Measurements from ENCODE around the gene HCN2.
A peak's percentile ranks its signal among the peaks of the same experiment; 100 is the strongest.
"Not testable (repeated sequence)": the region's sequence is repeated elsewhere in the genome, so short reads cannot be mapped to it uniquely, and the experiment has no call there.

HCN2 gene

DNA sequence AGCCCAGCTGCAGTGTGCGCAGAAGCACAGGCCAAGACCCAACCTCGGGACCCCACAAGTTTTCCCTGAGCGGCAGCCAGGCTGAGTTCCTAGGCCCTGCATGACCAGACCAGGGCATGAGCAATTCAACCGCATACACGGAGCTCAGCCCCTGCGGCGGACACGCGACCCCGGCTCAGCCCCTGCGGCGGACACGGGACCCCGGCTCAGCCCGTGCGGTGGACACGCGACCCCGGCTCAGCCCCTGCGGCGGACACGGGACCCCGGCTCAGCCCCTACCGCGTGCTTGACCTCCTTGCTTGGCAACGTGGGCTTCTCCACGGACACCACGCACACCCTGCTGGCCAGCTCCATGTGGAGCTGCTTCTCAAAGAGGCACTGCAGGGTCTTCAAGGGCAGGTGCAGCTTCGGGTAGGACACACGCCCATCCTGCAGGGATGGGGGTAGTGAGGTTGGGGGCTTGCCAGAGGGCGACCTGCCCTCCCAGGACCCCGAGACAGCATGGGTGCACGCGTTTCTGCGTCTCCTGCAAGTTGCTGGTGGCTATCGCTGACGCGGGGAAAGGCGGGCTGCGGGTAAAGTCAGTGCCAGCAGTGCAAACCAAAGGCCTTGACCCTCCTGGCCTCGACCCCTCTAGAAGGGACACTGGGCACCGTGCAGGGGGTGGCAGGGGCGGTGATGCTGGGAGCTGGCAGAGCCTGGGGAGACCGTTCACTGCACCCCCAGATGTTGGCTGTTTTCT, 33.7 kb downstream of the HCN2 start:
- H3K4me3 ChIP-seq (ENCODE audit: low read length in 2 of 2), result no peak overlapping the region
- H3K4me1 ChIP-seq (ENCODE audit: control insufficient read depth, insufficient read depth, low read length), result no peaks in the 10 kb centered on the region
- H3K9me3 ChIP-seq (ENCODE audit: control insufficient read depth in 2 of 2, low read length in 2 of 2), result no peaks in the 10 kb centered on the region
- no peaks in the 10 kb centered on the region for H3K27me3 ChIP-seq (ENCODE audit: control insufficient read depth in 1 of 2, insufficient read depth in 2 of 2, low read length in 2 of 2)
- no peak overlapping the region for H3K9ac ChIP-seq (ENCODE audit: low read length in 2 of 2)
- peaks cover 12 to 24% of the 10 kb centered on the region in 2 donors for H3K36me3 ChIP-seq (ENCODE audit: control insufficient read depth in 2 of 2, insufficient read depth in 2 of 2, low read length in 2 of 2)
- H3K27ac ChIP-seq (ENCODE audit: low read length), result no peak overlapping the region

DNA sequence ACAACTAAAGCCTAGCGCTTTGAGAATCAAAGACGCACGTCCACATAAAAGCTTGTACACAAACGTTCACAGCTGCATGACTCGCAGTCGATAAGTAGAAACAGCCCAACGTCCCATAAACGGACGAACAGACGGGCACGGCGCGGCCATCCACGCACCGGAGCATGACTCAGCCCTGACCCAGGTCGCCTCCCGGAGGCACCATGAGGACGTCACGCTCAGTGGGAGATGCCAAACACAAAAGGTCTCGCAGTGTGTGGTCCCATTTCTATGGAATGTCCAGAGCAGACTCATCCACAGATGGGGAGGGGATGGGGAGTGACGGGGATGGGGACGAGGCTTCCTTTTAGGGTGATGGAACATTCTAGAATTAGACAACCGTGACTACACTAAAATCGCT, 34.3 kb downstream of the HCN2 start:
- Histone ChIP-seq H3K27ac (ENCODE audit: low read length) (no peak overlapping the region), H3K4me1 (ENCODE audit: control insufficient read depth, insufficient read depth, low read length) (no peaks in the 10 kb centered on the region)

DNA sequence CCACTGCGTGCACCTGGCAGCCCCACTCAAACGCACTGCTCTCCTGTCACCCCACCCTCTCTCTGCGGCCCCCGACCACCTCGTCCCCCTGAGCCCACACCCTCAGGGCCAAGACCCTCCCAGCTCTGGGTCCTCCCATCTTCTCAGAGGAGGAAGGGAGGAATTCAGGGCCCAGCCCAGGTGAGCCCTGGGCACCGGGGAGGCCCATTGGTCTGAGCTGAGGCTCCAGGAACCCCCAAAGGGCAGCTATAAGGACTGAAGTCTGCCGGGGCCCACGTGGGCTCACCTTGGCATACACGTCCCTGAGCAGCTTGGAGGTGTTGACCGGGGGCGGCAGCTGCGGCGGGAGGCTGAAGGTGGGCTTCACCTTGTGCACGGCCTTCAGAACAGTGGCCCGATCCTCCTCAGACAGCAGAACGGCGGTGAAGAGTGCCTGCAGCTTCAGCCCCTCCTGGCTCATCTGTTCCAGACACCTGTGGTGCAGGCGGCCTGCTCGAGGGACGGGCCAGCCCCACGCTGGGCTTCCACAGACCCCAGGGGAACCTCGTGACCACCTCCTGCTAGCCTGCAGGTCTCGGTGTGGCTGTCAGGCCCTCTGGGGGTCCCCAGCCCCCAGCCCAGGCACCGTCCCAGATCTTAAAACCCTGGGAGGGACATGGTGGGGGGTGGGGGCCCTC, 34.9 kb downstream of the HCN2 start:
- Histone ChIP-seq H3K9me3 (ENCODE audit: control insufficient read depth in 2 of 2, low read length in 2 of 2) (no peaks in the 10 kb centered on the region), H3K9ac (ENCODE audit: low read length in 2 of 2) (no peak overlapping the region), H3K36me3 (ENCODE audit: control insufficient read depth in 2 of 2, insufficient read depth in 2 of 2, low read length in 2 of 2) (peaks cover 16% of the 10 kb centered on the region in 2 donors), H3K27me3 (ENCODE audit: control insufficient read depth in 1 of 2, insufficient read depth in 2 of 2, low read length in 2 of 2) (no peaks in the 10 kb centered on the region), H3K27ac (ENCODE audit: low read length) (no peak overlapping the region), H3K4me1 (ENCODE audit: control insufficient read depth, insufficient read depth, low read length) (no peaks in the 10 kb centered on the region), H3K4me3 (ENCODE audit: low read length in 2 of 2) (no peak overlapping the region)

More for the DNA sequence above, 34.3 kb downstream of the HCN2 start:
- no peak overlapping the region for H3K9ac ChIP-seq (ENCODE audit: low read length in 2 of 2)
- peaks cover 15 to 19% of the 10 kb centered on the region in 2 donors for H3K36me3 ChIP-seq (ENCODE audit: control insufficient read depth in 2 of 2, insufficient read depth in 2 of 2, low read length in 2 of 2)
- H3K9me3 ChIP-seq (ENCODE audit: control insufficient read depth in 2 of 2, low read length in 2 of 2), result no peaks in the 10 kb centered on the region
- H3K27me3 ChIP-seq (ENCODE audit: control insufficient read depth in 1 of 2, insufficient read depth in 2 of 2, low read length in 2 of 2), result no peaks in the 10 kb centered on the region
- no peak overlapping the region for H3K4me3 ChIP-seq (ENCODE audit: low read length in 2 of 2)

DNA sequence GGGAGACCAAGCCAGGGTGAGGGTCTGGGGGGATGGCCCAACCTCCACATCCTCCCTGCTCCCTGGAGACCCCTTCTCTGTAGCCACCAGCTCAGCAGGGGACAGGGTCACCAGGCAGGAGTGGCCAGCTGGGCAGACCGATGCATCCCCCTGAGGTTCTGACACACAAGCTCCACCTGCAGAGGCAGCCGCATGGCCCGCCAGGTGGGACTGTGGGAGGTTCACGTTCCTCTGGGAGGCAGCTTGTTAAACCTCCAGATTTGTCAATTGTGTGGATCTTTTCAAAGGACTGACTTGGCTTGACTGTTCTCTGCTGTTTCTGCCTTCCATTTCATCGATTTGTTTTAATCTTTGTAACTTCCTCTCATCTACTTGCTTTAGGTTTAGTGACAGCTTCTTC, 35.6 kb downstream of the HCN2 start:
- Histone ChIP-seq H3K4me3 (ENCODE audit: low read length in 2 of 2) (no peak overlapping the region), H3K27ac (ENCODE audit: low read length) (no peak overlapping the region), H3K36me3 (ENCODE audit: control insufficient read depth in 2 of 2, insufficient read depth in 2 of 2, low read length in 2 of 2) (peaks cover 13 to 16% of the 10 kb centered on the region in 2 donors), H3K4me1 (ENCODE audit: control insufficient read depth, insufficient read depth, low read length) (no peaks in the 10 kb centered on the region), H3K9ac (ENCODE audit: low read length in 2 of 2) (no peak overlapping the region), H3K27me3 (ENCODE audit: control insufficient read depth in 1 of 2, insufficient read depth in 2 of 2, low read length in 2 of 2) (no peaks in the 10 kb centered on the region), H3K9me3 (ENCODE audit: control insufficient read depth in 2 of 2, low read length in 2 of 2) (no peaks in the 10 kb centered on the region)

DNA sequence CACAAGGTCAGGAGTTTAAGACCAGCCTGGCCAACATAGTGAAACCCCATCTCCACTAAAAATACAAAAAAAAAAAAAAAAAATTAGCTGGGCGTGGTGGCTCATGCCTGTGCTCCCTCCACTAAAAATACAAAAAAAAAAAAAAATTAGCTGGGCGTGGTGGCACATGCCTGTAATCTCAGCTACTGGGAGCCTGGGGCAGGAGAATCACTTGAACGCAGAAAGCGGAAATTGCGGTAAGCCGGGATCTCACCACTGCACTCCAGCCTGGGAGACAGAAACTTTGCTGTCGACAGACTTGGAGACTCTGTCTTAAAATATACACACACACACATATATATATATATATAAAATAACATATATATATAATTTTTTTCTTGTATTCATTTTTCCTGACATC, 36.9 kb downstream of the HCN2 start:
- not testable (repeated sequence) for H3K27me3 ChIP-seq (ENCODE audit: control insufficient read depth in 1 of 2, insufficient read depth in 2 of 2, low read length in 2 of 2); H3K4me1 ChIP-seq (ENCODE audit: control insufficient read depth, insufficient read depth, low read length); H3K9me3 ChIP-seq (ENCODE audit: control insufficient read depth in 2 of 2, low read length in 2 of 2); H3K4me3 ChIP-seq (ENCODE audit: low read length in 2 of 2); H3K27ac ChIP-seq (ENCODE audit: low read length); H3K9ac ChIP-seq (ENCODE audit: low read length in 2 of 2)
- peaks cover 13 to 16% of the 10 kb centered on the region in 2 donors for H3K36me3 ChIP-seq (ENCODE audit: control insufficient read depth in 2 of 2, insufficient read depth in 2 of 2, low read length in 2 of 2)

DNA sequence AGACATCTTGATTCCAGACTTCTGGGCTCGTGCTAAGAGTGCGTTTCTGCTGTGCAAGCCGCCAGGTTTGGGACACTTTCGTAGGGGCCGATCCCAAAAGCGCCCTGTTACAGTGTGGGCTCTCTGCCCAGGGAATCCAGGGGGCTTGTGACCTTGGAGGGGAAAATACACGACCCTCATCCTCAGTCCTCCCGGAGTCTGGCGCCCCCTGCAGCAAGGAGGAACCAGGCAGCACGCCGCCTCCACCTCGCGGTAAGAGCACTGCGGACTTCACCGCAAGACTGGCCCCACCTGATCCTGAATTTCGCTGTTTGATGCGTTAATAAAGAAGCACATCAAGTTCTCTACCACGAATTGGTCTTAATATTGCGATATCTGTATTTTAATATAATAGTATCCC, 38.5 kb downstream of the HCN2 start:
- Histone ChIP-seq H3K4me3 (ENCODE audit: low read length in 2 of 2) (no peak overlapping the region), H3K9me3 (ENCODE audit: control insufficient read depth in 2 of 2, low read length in 2 of 2) (no peaks in the 10 kb centered on the region), H3K36me3 (ENCODE audit: control insufficient read depth in 2 of 2, insufficient read depth in 2 of 2, low read length in 2 of 2) (peaks cover 8 to 16% of the 10 kb centered on the region in 2 donors), H3K27me3 (ENCODE audit: control insufficient read depth in 1 of 2, insufficient read depth in 2 of 2, low read length in 2 of 2) (no peaks in the 10 kb centered on the region), H3K4me1 (ENCODE audit: control insufficient read depth, insufficient read depth, low read length) (peaks cover 14% of the 10 kb centered on the region), H3K27ac (ENCODE audit: low read length) (no peak overlapping the region), H3K9ac (ENCODE audit: low read length in 2 of 2) (no peak overlapping the region)

DNA sequence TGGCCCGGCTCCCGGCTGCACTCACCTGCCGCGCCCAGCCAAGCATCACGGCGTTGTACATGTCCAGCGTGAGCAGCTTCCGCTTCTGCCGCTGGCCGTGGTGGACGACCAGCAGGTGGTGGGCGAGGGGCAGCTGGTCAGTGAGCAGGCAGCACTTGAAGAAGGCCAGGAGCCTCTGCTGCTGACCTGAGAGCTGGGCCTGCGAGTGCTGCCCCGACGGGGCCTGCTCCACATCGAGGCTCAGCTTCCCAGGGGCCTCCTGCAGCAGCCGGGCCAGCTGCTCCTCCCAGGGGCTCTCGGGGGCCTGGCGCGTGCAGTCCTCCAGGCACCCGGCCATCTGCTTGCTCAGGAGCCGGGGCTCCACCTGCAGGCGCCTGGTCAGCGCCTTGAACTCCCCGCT, 39.8 kb downstream of the HCN2 start:
- H3K9ac ChIP-seq (ENCODE audit: low read length in 2 of 2); H3K9me3 ChIP-seq (ENCODE audit: control insufficient read depth in 2 of 2, low read length in 2 of 2); H3K27me3 ChIP-seq (ENCODE audit: control insufficient read depth in 1 of 2, insufficient read depth in 2 of 2, low read length in 2 of 2); H3K27ac ChIP-seq (ENCODE audit: low read length); H3K4me3 ChIP-seq (ENCODE audit: low read length in 2 of 2): not testable (repeated sequence)
- peaks cover 25% of the 10 kb centered on the region for H3K4me1 ChIP-seq (ENCODE audit: control insufficient read depth, insufficient read depth, low read length)
- H3K36me3 ChIP-seq (ENCODE audit: control insufficient read depth in 2 of 2, insufficient read depth in 2 of 2, low read length in 2 of 2), result peaks cover 5 to 16% of the 10 kb centered on the region in 2 donors

DNA sequence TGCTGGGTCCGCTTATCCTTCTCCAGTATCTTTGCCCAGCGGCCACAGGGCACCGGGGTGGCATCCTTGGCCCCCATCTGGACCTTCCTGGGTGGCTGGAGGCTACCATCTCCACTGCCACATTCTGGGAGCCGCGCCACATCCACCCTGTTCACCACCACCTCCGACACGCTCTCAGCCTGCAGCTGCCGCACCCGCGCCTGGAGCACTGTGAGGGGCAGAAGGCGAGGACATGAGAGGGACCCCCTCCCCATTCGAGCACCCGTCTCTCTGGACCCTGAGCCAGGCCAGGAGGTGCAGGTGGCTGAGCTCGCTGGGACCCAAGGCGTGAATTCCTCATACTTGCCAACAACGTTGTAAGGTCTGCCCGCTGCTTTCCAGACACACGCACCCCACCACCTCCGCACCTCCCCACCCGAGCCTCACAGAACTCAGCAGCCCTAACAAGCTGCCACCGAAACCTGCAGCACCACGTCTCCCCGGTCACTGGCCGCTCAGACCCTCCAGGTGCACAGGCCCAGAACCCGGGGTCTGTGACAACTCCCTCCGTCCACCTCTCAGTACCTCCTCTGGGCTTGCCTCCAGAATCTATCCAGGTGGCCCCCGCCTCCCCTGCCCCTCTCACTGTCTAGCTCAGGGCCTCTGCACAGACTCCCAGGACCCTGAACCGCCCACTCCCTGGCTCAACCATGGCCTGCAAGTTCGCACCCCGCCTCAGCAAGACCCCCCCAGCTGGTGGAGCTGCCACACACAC, 40.5 kb downstream of the HCN2 start:
- Histone ChIP-seq H3K9me3 (ENCODE audit: control insufficient read depth in 2 of 2, low read length in 2 of 2) (no peaks in the 10 kb centered on the region), H3K27ac (ENCODE audit: low read length) (no peak overlapping the region), H3K36me3 (ENCODE audit: control insufficient read depth in 2 of 2, insufficient read depth in 2 of 2, low read length in 2 of 2) (peaks cover 4 to 13% of the 10 kb centered on the region in 2 donors), H3K27me3 (ENCODE audit: control insufficient read depth in 1 of 2, insufficient read depth in 2 of 2, low read length in 2 of 2) (no peaks in the 10 kb centered on the region), H3K4me1 (ENCODE audit: control insufficient read depth, insufficient read depth, low read length) (peaks cover 26% of the 10 kb centered on the region), H3K4me3 (ENCODE audit: low read length in 2 of 2) (no peak overlapping the region), H3K9ac (ENCODE audit: low read length in 2 of 2) (no peak overlapping the region)

DNA sequence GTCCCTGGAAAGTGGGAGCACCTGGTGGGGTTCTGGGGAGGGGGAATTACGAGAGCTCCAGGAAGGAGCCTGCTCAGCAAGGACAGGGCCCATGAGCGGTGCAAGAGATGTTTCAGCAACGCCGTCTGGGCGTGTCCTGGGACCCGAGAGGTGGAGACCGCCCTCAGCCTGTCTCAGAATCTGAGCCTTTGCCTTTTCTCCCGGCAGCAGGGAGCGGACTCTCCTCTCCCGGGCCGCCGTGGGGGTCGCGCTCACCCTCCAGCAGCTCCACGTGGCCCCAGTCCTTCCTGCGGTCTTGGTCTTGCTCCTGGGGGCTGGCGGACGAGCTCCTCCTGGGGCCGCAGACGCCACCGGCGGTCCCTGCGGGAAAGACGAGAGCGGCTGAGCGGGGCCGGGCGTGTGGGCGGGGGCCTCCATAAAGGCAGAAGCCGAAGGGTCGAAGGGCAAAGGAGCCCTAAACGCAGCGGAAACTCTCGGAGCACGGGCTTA, 42.9 kb downstream of the HCN2 start:
- H3K27me3 ChIP-seq (ENCODE audit: control insufficient read depth in 1 of 2, insufficient read depth in 2 of 2, low read length in 2 of 2), result no peaks in the 10 kb centered on the region

DNA sequence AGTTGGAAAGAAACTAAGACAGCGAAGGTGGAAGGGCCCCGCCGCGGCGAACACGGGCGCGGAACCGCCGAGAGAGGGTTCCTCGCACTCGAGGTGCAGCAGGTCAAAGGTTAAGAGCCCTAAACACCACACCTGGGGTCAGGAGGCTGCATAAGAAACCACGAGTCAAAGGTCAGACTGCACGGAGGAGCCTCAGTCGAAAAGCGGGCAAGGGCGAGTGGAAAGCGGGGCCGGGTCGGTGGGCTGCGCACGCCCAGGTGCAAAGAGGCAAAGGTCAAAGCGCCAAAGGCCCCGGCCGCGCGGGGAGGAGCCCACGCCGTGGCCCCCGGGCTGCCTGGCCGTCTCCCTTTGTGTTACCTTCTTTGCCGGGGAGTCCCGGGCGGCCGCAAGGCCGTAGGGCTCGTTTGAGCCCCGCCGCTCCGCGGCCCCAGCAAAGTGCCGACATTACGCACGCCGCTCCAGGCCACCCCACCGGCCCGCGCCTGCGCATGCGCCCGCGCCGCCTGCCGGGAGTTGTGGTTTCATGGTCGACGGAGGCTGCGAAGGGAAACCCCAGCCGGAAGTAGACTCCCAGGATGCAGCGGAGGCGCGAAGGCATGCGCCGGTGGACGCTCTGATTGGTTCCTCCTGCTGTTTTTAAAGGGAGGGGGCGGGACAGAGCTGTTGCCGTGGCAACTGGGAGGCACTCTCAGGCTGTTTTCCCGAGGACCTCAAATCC, 43.5 kb downstream of the HCN2 start, which contains the start of gene POLRMT:
POLRMT (minus strand) TSS at position 470 of the 718 bp plus-strand sequence; CDS start at position 445, 25 bp downstream.
- Histone ChIP-seq H3K27me3 (ENCODE audit: control insufficient read depth in 1 of 2, insufficient read depth in 2 of 2, low read length in 2 of 2) (no peaks in the 10 kb centered on the region), H3K36me3 (ENCODE audit: control insufficient read depth in 2 of 2, insufficient read depth in 2 of 2, low read length in 2 of 2) (peaks cover 2 to 6% of the 10 kb centered on the region in 2 donors), H3K9ac (ENCODE audit: low read length in 2 of 2) (peak within 1 kb of the TSS; percentile 80 to 82), H3K27ac (ENCODE audit: low read length) (peak within 1 kb of the TSS; percentile 31), H3K4me3 (ENCODE audit: low read length in 2 of 2) (peak within 1 kb of the TSS; percentile 78 to 97), H3K9me3 (ENCODE audit: control insufficient read depth in 2 of 2, low read length in 2 of 2) (no peaks in the 10 kb centered on the region), H3K4me1 (ENCODE audit: control insufficient read depth, insufficient read depth, low read length) (peaks cover 26% of the 10 kb centered on the region)

More for the DNA sequence above, 42.9 kb downstream of the HCN2 start:
- Histone ChIP-seq H3K9ac (ENCODE audit: low read length in 2 of 2) (peak overlapping the region; percentile 80 to 82), H3K27ac (ENCODE audit: low read length) (no peak overlapping the region), H3K4me1 (ENCODE audit: control insufficient read depth, insufficient read depth, low read length) (peaks cover 26% of the 10 kb centered on the region), H3K36me3 (ENCODE audit: control insufficient read depth in 2 of 2, insufficient read depth in 2 of 2, low read length in 2 of 2) (peaks cover 2 to 8% of the 10 kb centered on the region in 2 donors), H3K4me3 (ENCODE audit: low read length in 2 of 2) (peak overlapping the region; percentile 78 to 97), H3K9me3 (ENCODE audit: control insufficient read depth in 2 of 2, low read length in 2 of 2) (no peaks in the 10 kb centered on the region)

All from stomach smooth muscle (tissue), 2 donors.